Measurements from ENCODE around the gene RELB. TPM values are rescaled to one million over a fixed set of nuclear protein-coding genes. Genes with fewer than 3 reads are reported as not detected.

The RELB gene
- total RNA-seq, 1 experiment from 2014 or later: 11.9 TPM

DNA sequence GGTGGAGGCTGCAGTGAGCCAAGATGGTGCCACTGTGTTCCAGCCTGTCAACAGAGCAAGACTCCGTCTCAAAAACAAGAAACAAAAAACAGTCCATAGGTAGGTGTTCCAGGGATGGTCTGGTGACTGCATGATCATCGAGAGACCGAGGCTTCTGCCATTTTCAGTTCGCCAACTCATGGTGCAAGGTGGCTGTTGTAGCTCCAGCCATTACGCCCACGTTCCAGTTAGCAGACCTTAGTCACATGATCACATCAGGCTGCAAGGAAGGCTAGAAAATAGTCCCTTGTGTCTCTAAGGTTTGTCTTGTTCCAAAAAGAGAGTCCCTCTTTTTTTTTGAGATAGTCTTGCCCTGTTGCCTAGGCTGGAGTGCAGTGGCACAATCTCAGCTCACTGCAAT, 34.5 kb downstream of the RELB start:
- Histone ChIP-seq H3K27me3 (replicated peaks; ENCODE audit: insufficient read depth, low read depth, low read length, poor library complexity) (no peaks in the 10 kb centered on the region), H3K4me3 (ENCODE audit: low read depth, low read length, poor library complexity, severe bottlenecking) (no peak overlapping the region), H3K36me3 (ENCODE audit: insufficient read depth, low read length, poor library complexity, severe bottlenecking) (peaks cover 12% of the 10 kb centered on the region), H3K9me3 (ENCODE audit: low read depth, low read length, poor library complexity, severe bottlenecking) (no peaks in the 10 kb centered on the region), H3K4me1 (ENCODE audit: insufficient read depth, low read length, poor library complexity, severe bottlenecking) (peaks cover 9% of the 10 kb centered on the region), H3K27ac (ENCODE audit: low read depth, low read length, poor library complexity, severe bottlenecking) (no peak overlapping the region)
- no TSS peak for BruUV-seq (replicated peaks)
- intact Hi-C loops (cut with micrococcal nuclease; ENCODE audit: unreplicated experiment): no loop called here
- ChIA-PET POLR2A (ENCODE audit: low non-redundant PET) (no interaction called here), CTCF (no interaction called here)
- DNase-seq (ENCODE audit: low spot score): no peak
- no peak for TF ChIP-seq EZH2 (IDR thresholded peaks at IDR 0.05; ENCODE audit: borderline replicate concordance, low read depth, low read length, poor library complexity, severe bottlenecking)
- TF ChIP-seq CTCF (conservative IDR thresholded peaks at IDR 0.05; ENCODE audit: low read depth, low read length): no peak

DNA sequence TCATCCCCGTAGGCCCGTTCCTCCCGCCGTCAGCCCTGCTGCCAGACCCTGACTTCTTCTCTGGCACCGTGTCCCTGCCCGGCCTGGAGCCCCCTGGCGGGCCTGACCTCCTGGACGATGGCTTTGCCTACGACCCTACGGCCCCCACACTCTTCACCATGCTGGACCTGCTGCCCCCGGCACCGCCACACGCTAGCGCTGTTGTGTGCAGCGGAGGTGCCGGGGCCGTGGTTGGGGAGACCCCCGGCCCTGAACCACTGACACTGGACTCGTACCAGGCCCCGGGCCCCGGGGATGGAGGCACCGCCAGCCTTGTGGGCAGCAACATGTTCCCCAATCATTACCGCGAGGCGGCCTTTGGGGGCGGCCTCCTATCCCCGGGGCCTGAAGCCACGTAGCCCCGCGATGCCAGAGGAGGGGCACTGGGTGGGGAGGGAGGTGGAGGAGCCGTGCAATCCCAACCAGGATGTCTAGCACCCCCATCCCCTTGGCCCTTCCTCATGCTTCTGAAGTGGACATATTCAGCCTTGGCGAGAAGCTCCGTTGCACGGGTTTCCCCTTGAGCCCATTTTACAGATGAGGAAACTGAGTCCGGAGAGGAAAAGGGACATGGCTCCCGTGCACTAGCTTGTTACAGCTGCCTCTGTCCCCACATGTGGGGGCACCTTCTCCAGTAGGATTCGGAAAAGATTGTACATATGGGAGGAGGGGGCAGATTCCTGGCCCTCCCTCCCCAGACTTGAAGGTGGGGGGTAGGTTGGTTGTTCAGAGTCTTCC, 36.3 kb downstream of the RELB start:
- H3K27me3 ChIP-seq (replicated peaks; ENCODE audit: insufficient read depth, low read depth, low read length, poor library complexity): no peaks in the 10 kb centered on the region
- BruUV-seq (replicated peaks): no TSS peak
- intact Hi-C loops (cut with micrococcal nuclease; ENCODE audit: unreplicated experiment): no loop called here
- TF ChIP-seq EZH2 (IDR thresholded peaks at IDR 0.05; ENCODE audit: borderline replicate concordance, low read depth, low read length, poor library complexity, severe bottlenecking): no peak
- TF ChIP-seq CTCF (conservative IDR thresholded peaks at IDR 0.05; ENCODE audit: low read depth, low read length): no peak
- H3K27ac ChIP-seq (ENCODE audit: low read depth, low read length, poor library complexity, severe bottlenecking): no peak overlapping the region
- H3K36me3 ChIP-seq (ENCODE audit: insufficient read depth, low read length, poor library complexity, severe bottlenecking): peaks cover 29% of the 10 kb centered on the region
- POLR2A ChIA-PET (ENCODE audit: low non-redundant PET): no interaction called here
- no peak overlapping the region for H3K4me3 ChIP-seq (ENCODE audit: low read depth, low read length, poor library complexity, severe bottlenecking)
- H3K9me3 ChIP-seq (ENCODE audit: low read depth, low read length, poor library complexity, severe bottlenecking): no peaks in the 10 kb centered on the region
- CTCF ChIA-PET: interaction anchor here (2.5 kb wide), 1 partner anchor 22 kb away, joined by 16 read pairs; no protein-coding TSS in a partner anchor
- H3K4me1 ChIP-seq (ENCODE audit: insufficient read depth, low read length, poor library complexity, severe bottlenecking): peaks cover 9% of the 10 kb centered on the region
- DNase-seq (ENCODE audit: low spot score): no peak

DNA sequence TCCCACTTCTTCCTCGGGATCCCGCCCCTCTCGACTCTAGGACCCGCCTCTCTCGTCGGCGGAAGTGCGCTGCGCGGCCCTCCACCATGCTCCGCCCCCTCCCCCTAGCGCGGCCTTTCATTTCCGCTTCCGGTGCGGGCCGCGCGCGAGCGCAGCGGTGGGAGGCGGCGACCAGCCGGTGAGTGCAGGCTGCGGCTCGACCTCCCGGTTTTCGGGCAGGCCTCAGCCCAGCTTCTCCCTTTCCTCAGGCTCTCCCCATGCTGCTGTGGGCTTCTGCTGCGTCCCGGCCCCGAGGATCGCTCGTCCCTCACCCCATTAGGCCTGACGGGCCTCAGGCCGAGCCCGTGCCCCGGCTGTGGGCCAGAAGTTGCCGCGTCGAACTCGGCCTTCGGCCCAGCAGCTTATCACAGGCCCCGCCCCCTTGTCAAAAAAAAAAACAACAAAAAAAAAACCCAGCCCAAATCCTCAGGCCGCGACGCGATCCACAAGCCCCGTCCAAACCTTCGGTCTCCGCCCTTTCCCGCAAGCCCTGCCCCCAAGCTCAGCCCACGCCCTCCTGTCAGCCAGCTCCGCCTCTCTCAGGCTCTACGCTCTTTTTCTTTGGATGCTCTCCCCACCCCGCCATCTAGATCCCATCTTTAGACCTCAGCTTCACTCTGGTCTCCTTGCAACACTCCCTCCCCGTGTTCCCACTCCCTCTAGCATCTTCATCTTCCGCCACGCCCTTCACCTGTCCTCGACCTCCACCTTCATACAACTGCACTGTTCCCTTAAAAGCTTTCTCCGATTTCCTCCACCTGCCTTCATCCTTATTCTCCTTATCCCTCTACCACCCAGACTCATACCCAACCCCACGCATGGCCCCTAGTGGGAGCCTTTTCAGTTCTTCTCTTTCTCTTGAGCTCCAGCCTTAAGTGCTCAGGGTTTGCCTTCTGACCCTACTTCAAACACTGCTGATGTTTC, 37.9 kb downstream of the RELB start, which contains the start of gene CLASRP:
Gene CLASRP, plus strand, starts transcription at position 115 of the 963 bp plus-strand sequence. CDS start 1,168 bp downstream, outside the sequence.
- intact Hi-C loops (cut with micrococcal nuclease; ENCODE audit: unreplicated experiment): no loop called here
- H3K27me3 ChIP-seq (replicated peaks; ENCODE audit: insufficient read depth, low read depth, low read length, poor library complexity): no peaks in the 10 kb centered on the region
- CTCF ChIA-PET: interaction anchor here (0.7 to 2.5 kb wide), 4 partner anchors 20 to 210 kb away, joined by 3 to 16 read pairs (median 4); no protein-coding TSS in a partner anchor
- BruUV-seq (replicated peaks): no TSS peak
- H3K4me3 ChIP-seq (ENCODE audit: low read depth, low read length, poor library complexity, severe bottlenecking): peak within 1 kb of the TSS; percentile 97
- H3K4me1 ChIP-seq (ENCODE audit: insufficient read depth, low read length, poor library complexity, severe bottlenecking): peaks cover 9% of the 10 kb centered on the region
- peak; percentile 95 for DNase-seq (ENCODE audit: low spot score)
- POLR2A ChIA-PET (ENCODE audit: low non-redundant PET): interaction anchor here (0.6 kb wide), 1 partner anchor 33 kb away, joined by 5 read pairs; no protein-coding TSS in a partner anchor
- no peaks in the 10 kb centered on the region for H3K9me3 ChIP-seq (ENCODE audit: low read depth, low read length, poor library complexity, severe bottlenecking)
- peak within 1 kb of the TSS; percentile 93 for H3K27ac ChIP-seq (ENCODE audit: low read depth, low read length, poor library complexity, severe bottlenecking)
- H3K36me3 ChIP-seq (ENCODE audit: insufficient read depth, low read length, poor library complexity, severe bottlenecking): peaks cover 42% of the 10 kb centered on the region
- TF ChIP-seq EZH2 (IDR thresholded peaks at IDR 0.05; ENCODE audit: borderline replicate concordance, low read depth, low read length, poor library complexity, severe bottlenecking): no peak
- TF ChIP-seq CTCF (conservative IDR thresholded peaks at IDR 0.05; ENCODE audit: low read depth, low read length): no peak

Measured in A673 (cell line).